GM23338 (cell line): ENCODE results near the gene RRP12.
A peak's percentile ranks its signal among the peaks of the same experiment; 100 is the strongest.

ENCODE experiments used
- CREB1 ChIP-seq: fragments of 250-450 bp; sonication (Bioruptor Pico); IDR thresholded peaks from 2 replicates; pipeline ENCODE4 v1.5.0; 2020; ENCODE audit warnings: low read depth, mild to moderate bottlenecking, moderate library complexity
- EZH2 ChIP-seq: fragments of 200-600 bp; sonication (generic); IDR thresholded peaks from one replicate; pipeline ENCODE4 v1.8.0; 2017; ENCODE audit warnings: antibody characterized with exemption, mild to moderate bottlenecking, low read depth; ENCODE audit not compliant: unreplicated experiment
- EZH2phosphoT487 ChIP-seq: fragments of 200-600 bp; sonication (generic); IDR thresholded peaks from one replicate; pipeline ENCODE4 v1.8.1; 2018; ENCODE audit warnings: antibody characterized with exemption; ENCODE audit not compliant: unreplicated experiment
- JUNB ChIP-seq: IDR thresholded peaks from one replicate; pipeline ENCODE4 v1.6.1; 2016; ENCODE audit warnings: antibody characterized with exemption; ENCODE audit not compliant: unreplicated experiment
- POLR2AphosphoS5 ChIP-seq: IDR thresholded peaks from 2 replicates; pipeline ENCODE4 v1.6.1; 2016; ENCODE audit warnings: antibody characterized with exemption, low read depth
- STAT1 ChIP-seq: IDR thresholded peaks from one replicate; pipeline ENCODE4 v1.6.1; 2016; ENCODE audit warnings: antibody characterized with exemption; ENCODE audit not compliant: unreplicated experiment
- ZNF114 ChIP-seq: fragments of 250-450 bp; sonication (Bioruptor Pico); IDR thresholded peaks from 2 replicates; pipeline ENCODE4 v1.5.0; 2020; ENCODE audit warnings: mild to moderate bottlenecking, moderate library complexity
- ZNF331 ChIP-seq: fragments of 250-450 bp; sonication (Bioruptor Pico); IDR thresholded peaks from 2 replicates; pipeline ENCODE4 v1.5.0; 2020; ENCODE audit warnings: low read depth, mild to moderate bottlenecking, moderate library complexity
- TF ChIP-seq, protein P1 (sequence below), 2 experiments: fragments of 200-600 bp in 1 of 2; sonication (generic) in 1 of 2; conservative IDR thresholded peaks; 2 replicates each; pipeline versions ENCODE4 v1.5.1 to v1.6.1; 2016 to 2017; ENCODE audit warnings: antibody characterized with exemption in 2 of 2, low read depth in 2 of 2, mild to moderate bottlenecking in 2 of 2, moderate library complexity in 1 of 2
- TF ChIP-seq, protein P2 (sequence below): IDR thresholded peaks from one replicate; pipeline ENCODE4 v1.6.1; 2018; ENCODE audit warnings: antibody characterized with exemption; ENCODE audit not compliant: unreplicated experiment
- TF ChIP-seq, protein P3 (sequence below): IDR thresholded peaks from 2 replicates; pipeline ENCODE4 v1.6.1; 2016; ENCODE audit warnings: antibody characterized with exemption
- TF ChIP-seq, protein P4 (sequence below): fragments of 250-450 bp; sonication (Bioruptor Pico); IDR thresholded peaks from 2 replicates; pipeline ENCODE4 v1.5.0; 2020; ENCODE audit warnings: mild to moderate bottlenecking, moderate library complexity

DNA sequence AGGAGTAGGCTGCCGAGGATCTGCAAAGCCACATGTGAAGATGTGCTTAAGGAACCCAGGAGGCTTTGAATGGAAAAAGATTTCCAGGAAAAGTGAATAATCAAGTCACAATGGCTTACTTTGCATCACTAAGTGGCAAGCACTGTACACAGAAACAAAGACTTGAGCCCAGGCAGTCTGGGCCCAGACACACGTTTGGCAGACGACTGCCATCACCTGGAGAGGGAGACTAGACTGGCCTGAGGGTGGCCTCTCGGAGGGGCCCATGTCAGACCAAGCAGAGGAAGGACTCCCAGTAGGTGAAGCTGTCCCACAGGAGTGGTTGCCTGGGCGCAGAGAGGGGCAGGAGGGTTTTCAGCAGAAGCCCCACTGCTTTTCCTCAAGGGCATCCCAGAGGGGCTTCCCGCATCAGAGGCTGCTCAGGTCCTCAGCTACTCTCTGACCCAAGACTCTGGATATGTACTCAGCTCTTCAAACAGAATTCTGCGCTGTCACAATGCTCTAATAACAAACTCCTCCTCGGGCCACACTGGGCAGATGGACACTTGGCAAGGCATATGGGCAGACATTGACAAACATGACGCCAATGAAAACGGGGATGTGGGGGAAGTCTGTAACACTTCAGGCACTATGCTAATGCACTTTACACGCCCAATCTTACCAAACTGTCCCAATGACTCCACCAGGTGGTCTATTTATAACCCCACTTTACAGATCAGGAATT lies 38.7 kb downstream of the RRP12 start:
- TF ChIP-seq, protein P1, sequence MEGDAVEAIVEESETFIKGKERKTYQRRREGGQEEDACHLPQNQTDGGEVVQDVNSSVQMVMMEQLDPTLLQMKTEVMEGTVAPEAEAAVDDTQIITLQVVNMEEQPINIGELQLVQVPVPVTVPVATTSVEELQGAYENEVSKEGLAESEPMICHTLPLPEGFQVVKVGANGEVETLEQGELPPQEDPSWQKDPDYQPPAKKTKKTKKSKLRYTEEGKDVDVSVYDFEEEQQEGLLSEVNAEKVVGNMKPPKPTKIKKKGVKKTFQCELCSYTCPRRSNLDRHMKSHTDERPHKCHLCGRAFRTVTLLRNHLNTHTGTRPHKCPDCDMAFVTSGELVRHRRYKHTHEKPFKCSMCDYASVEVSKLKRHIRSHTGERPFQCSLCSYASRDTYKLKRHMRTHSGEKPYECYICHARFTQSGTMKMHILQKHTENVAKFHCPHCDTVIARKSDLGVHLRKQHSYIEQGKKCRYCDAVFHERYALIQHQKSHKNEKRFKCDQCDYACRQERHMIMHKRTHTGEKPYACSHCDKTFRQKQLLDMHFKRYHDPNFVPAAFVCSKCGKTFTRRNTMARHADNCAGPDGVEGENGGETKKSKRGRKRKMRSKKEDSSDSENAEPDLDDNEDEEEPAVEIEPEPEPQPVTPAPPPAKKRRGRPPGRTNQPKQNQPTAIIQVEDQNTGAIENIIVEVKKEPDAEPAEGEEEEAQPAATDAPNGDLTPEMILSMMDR (conservative IDR thresholded peaks at IDR 0.05; ENCODE audit: low read depth in 2 of 2) = 0 out of 4 replicates have a peak, but pooled peaks of 1 of the 2 experiments have one; percentile 4
- TF ChIP-seq POLR2AphosphoS5 (no peak), EZH2 (no peak), STAT1 (no peak), EZH2phosphoT487 (no peak), JUNB (no peak), ZNF114 (CRISPR knock-in tag) (no peak), ZNF331 (CRISPR knock-in tag) (no peak), CREB1 (CRISPR knock-in tag) (no peak)
- TF ChIP-seq, protein P2, sequence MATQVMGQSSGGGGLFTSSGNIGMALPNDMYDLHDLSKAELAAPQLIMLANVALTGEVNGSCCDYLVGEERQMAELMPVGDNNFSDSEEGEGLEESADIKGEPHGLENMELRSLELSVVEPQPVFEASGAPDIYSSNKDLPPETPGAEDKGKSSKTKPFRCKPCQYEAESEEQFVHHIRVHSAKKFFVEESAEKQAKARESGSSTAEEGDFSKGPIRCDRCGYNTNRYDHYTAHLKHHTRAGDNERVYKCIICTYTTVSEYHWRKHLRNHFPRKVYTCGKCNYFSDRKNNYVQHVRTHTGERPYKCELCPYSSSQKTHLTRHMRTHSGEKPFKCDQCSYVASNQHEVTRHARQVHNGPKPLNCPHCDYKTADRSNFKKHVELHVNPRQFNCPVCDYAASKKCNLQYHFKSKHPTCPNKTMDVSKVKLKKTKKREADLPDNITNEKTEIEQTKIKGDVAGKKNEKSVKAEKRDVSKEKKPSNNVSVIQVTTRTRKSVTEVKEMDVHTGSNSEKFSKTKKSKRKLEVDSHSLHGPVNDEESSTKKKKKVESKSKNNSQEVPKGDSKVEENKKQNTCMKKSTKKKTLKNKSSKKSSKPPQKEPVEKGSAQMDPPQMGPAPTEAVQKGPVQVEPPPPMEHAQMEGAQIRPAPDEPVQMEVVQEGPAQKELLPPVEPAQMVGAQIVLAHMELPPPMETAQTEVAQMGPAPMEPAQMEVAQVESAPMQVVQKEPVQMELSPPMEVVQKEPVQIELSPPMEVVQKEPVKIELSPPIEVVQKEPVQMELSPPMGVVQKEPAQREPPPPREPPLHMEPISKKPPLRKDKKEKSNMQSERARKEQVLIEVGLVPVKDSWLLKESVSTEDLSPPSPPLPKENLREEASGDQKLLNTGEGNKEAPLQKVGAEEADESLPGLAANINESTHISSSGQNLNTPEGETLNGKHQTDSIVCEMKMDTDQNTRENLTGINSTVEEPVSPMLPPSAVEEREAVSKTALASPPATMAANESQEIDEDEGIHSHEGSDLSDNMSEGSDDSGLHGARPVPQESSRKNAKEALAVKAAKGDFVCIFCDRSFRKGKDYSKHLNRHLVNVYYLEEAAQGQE = no peak
- TF ChIP-seq, protein P3, sequence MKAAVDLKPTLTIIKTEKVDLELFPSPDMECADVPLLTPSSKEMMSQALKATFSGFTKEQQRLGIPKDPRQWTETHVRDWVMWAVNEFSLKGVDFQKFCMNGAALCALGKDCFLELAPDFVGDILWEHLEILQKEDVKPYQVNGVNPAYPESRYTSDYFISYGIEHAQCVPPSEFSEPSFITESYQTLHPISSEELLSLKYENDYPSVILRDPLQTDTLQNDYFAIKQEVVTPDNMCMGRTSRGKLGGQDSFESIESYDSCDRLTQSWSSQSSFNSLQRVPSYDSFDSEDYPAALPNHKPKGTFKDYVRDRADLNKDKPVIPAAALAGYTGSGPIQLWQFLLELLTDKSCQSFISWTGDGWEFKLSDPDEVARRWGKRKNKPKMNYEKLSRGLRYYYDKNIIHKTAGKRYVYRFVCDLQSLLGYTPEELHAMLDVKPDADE = no peak
- TF ChIP-seq, protein P4, sequence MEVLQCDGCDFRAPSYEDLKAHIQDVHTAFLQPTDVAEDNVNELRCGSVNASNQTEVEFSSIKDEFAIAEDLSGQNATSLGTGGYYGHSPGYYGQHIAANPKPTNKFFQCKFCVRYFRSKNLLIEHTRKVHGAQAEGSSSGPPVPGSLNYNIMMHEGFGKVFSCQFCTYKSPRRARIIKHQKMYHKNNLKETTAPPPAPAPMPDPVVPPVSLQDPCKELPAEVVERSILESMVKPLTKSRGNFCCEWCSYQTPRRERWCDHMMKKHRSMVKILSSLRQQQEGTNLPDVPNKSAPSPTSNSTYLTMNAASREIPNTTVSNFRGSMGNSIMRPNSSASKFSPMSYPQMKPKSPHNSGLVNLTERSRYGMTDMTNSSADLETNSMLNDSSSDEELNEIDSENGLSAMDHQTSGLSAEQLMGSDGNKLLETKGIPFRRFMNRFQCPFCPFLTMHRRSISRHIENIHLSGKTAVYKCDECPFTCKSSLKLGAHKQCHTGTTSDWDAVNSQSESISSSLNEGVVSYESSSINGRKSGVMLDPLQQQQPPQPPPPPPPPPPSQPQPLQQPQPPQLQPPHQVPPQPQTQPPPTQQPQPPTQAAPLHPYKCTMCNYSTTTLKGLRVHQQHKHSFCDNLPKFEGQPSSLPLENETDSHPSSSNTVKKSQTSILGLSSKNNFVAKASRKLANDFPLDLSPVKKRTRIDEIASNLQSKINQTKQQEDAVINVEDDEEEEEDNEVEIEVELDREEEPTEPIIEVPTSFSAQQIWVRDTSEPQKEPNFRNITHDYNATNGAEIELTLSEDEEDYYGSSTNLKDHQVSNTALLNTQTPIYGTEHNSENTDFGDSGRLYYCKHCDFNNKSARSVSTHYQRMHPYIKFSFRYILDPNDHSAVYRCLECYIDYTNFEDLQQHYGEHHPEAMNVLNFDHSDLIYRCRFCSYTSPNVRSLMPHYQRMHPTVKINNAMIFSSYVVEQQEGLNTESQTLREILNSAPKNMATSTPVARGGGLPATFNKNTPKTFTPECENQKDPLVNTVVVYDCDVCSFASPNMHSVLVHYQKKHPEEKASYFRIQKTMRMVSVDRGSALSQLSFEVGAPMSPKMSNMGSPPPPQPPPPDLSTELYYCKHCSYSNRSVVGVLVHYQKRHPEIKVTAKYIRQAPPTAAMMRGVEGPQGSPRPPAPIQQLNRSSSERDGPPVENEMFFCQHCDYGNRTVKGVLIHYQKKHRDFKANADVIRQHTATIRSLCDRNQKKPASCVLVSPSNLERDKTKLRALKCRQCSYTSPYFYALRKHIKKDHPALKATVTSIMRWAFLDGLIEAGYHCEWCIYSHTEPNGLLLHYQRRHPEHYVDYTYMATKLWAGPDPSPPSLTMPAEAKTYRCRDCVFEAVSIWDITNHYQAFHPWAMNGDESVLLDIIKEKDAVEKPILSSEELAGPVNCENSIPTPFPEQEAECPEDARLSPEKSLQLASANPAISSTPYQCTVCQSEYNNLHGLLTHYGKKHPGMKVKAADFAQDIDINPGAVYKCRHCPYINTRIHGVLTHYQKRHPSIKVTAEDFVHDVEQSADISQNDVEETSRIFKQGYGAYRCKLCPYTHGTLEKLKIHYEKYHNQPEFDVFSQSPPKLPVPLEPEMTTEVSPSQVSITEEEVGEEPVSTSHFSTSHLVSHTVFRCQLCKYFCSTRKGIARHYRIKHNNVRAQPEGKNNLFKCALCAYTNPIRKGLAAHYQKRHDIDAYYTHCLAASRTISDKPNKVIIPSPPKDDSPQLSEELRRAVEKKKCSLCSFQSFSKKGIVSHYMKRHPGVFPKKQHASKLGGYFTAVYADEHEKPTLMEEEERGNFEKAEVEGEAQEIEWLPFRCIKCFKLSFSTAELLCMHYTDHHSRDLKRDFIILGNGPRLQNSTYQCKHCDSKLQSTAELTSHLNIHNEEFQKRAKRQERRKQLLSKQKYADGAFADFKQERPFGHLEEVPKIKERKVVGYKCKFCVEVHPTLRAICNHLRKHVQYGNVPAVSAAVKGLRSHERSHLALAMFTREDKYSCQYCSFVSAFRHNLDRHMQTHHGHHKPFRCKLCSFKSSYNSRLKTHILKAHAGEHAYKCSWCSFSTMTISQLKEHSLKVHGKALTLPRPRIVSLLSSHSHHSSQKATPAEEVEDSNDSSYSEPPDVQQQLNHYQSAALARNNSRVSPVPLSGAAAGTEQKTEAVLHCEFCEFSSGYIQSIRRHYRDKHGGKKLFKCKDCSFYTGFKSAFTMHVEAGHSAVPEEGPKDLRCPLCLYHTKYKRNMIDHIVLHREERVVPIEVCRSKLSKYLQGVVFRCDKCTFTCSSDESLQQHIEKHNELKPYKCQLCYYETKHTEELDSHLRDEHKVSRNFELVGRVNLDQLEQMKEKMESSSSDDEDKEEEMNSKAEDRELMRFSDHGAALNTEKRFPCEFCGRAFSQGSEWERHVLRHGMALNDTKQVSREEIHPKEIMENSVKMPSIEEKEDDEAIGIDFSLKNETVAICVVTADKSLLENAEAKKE (CRISPR knock-in tag) = no peak
